VCaP (cell line): ENCODE measurements around the gene ALDH1B1.

Source experiments
- H3K27ac ChIP-seq: fragments of 450-650 bp; 2 replicates; pipeline ENCODE4 v1.5.1; 2017
- CTCF ChIP-seq: fragments of 450-650 bp; conservative IDR thresholded peaks from 2 replicates; pipeline ENCODE4 v1.5.1; 2017; ENCODE audit warnings: mild to moderate bottlenecking, moderate library complexity

ALDH1B1 gene

GRCh38 chr9:38445154-38446043, 52.9 kb downstream of the ALDH1B1 start:
- H3K27ac ChIP-seq, result no peak overlapping the region
- no peak for TF ChIP-seq CTCF

GRCh38 chr9:38447703-38448102, 55.2 kb downstream of the ALDH1B1 start:
- H3K27ac ChIP-seq, result no peak overlapping the region
- no peak for TF ChIP-seq CTCF
